Measurements from ENCODE around the gene CCDC89.
"Not testable (repeated sequence)": the region's sequence is repeated elsewhere in the genome, so short reads cannot be mapped to it uniquely, and the experiment has no call there.

The CCDC89 gene

DNA sequence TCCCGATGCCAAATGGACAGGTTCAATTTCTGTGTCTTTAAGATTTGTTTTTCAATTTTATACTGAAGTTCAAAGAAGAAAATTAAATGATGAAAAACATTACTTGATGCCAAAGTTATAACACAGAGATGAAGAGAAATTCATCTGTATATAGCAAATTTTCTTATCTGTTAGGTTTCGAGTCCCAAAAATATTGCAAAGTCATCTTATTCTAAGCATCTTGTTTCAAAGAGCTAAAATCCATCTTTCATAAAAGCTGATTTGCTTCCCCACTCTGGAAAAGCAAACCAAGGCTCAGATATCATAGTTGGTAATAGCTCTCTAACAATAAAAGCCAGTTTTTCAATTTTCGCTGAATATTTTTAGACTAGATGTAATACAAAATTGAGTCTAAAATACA lies 19.0 kb upstream of the CCDC89 start:
- peaks cover 9% of the 10 kb centered on the region for H3K4me1 Mint-ChIP-seq
- no peaks in the 10 kb centered on the region for H3K9me3 Mint-ChIP-seq
- no peak overlapping the region for H3K27ac Mint-ChIP-seq
- no peak for DNase-seq
- H3K27me3 Mint-ChIP-seq = no peaks in the 10 kb centered on the region
- no peak overlapping the region for H3K4me3 Mint-ChIP-seq
- ATAC-seq = no peak

DNA sequence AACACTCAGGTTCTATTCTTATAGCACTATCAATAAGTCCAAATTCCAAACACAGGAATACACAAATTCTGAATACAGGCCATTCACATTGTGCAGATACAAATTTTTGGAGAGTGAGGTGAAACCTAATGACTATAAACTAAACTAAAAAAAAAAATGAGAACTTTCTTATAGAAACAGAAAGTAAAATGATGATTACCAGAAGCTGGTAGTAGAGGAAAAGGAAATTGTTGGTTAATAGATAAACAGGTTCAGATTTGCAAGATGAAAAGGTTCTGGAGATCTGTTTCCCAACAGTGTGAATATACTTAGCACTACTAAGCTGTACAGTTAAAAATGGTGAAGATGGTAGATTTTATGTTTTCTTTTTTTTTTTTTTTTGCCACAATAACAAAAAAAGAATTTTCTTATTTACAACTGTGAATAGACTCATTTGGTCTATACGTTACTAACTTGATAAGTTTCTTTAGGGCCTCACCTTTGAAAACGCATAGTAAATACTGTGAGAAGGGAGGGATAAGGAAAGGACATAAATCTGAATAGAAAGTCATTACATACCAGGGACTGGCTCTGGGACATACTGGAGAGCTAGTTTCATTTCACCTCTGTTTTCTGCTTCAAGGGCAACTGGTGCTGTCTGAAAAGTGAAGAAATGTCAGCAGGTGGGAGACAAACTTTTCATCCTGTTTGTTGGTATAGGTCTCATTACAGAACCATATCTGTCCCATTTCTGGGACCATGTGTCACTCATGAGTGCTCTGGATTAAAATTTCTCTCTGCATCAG lies 14.2 kb upstream of the CCDC89 start:
- no peak for DNase-seq
- ATAC-seq = peak; percentile 75
- Mint-ChIP-seq H3K4me3 (peak overlapping the region; percentile 59 to 69), H3K4me1 (peaks cover 31% of the 10 kb centered on the region), H3K9me3 (no peaks in the 10 kb centered on the region), H3K27me3 (no peaks in the 10 kb centered on the region), H3K27ac (peak overlapping the region; percentile 86)

DNA sequence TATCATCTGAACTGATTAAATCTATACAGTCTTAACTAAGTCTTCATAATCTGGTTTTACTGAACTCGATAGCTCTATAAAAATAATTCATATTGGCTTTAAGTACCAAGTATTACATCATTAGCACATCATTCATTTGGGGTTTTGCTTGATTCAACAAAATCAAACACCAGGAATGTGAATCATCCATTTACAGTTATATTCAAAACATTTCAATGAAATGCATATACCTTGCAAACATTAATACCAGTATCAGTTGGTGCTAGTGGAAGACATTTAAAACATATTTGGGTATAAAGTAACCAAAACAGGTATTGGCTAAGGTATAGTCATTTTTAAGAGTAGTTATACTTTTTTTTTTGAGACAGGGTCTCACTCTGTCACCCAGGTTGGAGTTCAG lies 12.2 kb upstream of the CCDC89 start:
- peaks cover 31% of the 10 kb centered on the region for H3K4me1 Mint-ChIP-seq
- no peaks in the 10 kb centered on the region for H3K9me3 Mint-ChIP-seq
- DNase-seq = no peak
- peak; percentile 26 for ATAC-seq
- no peaks in the 10 kb centered on the region for H3K27me3 Mint-ChIP-seq
- H3K27ac Mint-ChIP-seq = peak overlapping the region in 1 of 2 donors; percentile 47
- H3K4me3 Mint-ChIP-seq = no peak overlapping the region

DNA sequence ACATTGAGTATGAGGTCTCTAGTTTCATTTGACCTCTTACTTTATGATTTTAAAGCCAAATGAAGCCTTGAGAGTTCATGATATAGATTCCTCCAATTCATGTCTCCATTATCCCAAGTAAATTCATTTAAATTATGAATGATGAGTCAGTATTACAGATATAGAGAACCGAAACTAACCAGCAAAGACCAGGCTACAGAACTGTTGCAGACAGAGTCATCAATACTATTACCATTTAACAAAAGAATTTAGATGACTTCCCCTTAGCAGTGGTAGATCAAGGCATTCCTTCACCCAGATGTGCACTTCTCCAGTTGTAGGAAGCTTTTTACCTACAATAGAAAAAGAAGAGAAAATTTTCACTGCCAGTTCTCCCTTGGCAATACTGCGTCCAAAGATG lies 11.8 kb upstream of the CCDC89 start:
- Mint-ChIP-seq H3K4me3 (no peak overlapping the region), H3K4me1 (peaks cover 31% of the 10 kb centered on the region), H3K27ac (peak overlapping the region in 1 of 2 donors; percentile 47), H3K27me3 (no peaks in the 10 kb centered on the region), H3K9me3 (no peaks in the 10 kb centered on the region)
- DNase-seq = no peak
- peak; percentile 63 for ATAC-seq

DNA sequence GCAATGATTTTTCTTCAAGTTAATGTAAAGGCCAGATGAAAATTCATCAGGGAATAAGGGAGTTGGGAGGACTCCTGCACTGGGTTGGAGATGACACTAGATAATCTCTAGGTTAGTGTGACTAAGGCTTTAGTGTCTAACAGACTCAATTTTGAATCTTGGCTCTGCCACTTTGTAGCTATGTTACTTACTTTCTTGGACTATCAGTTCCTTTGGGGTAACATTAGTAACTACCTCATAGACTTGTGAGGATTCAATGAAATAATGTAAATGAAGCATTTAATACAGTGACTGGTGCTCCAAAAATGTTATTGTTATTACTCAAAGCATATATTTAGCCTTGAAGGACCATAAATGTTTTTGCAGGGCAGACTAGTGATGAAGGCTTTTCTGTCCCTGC lies 9.6 kb upstream of the CCDC89 start:
- Mint-ChIP-seq H3K4me3 (no peak overlapping the region), H3K27ac (no peak overlapping the region), H3K27me3 (no peaks in the 10 kb centered on the region), H3K4me1 (peaks cover 28% of the 10 kb centered on the region), H3K9me3 (no peaks in the 10 kb centered on the region)
- ATAC-seq (no peak), DNase-seq (no peak)

DNA sequence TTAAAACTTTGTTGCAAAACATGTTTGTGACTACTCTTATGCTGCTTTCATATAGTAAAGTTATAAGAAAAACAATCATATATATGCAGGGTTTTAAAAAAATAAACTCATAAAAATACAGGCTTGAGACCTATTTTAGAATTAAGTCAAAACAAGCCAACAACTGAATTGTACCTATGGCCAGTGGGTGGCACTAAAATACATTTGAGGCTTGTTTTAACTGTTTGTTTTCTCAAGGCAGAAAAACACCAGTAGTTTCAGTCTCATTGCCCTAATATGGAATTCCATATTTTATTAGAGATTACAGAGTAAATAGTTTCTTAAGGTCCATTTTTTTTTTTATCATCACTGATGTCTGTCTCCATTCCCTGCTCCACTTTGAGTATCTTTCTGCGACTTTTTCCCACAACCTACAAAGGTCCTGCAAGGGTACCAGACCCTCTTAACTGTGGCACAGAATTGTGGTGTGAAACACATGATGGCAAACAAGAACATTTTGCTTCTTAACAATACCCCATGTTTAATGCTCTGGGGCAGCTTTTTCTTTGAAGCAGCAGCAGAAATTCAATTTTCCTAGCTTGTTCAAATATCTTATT lies 8.5 kb upstream of the CCDC89 start:
- Mint-ChIP-seq H3K27me3 (no peaks in the 10 kb centered on the region), H3K9me3 (no peaks in the 10 kb centered on the region), H3K4me1 (peaks cover 17% of the 10 kb centered on the region), H3K4me3 (no peak overlapping the region), H3K27ac (no peak overlapping the region)
- DNase-seq = no peak
- no peak for ATAC-seq

DNA sequence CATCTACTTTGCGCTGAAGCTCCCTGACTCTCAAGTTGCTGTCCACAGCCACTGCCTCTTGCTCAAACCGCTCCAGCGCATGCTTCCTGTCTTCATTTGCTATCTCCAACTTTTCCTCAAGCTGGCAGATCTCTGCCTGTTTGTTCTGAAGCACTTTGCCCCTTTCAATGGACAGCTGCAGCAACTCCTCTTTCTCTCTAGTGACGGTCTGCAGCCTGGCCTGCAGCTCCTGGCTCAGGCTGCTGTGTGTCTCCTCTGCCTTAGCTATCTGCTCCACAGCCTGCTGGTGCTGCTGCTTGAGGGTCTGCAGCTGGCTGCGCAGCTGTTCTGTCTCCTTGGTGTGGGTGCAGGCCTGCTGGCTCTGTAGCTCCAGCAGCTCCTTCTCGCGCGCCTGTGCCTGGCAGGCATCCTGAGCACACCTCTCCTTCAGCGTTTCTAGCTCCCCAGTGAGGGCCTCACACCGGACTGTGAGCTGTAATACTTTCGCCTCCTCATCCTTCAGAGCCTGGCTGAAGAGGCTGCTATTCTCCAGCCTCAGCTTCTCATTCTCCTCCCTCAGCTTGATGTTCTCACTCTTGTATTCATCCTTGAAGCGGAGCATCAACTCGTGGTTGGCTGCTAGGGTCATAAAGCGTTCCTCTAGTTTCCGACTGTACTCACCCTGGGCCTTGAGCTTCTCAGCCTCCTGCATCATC lies 723 bp downstream of the CCDC89 start:
- H3K27ac Mint-ChIP-seq = no peak overlapping the region
- no peak for DNase-seq
- no peak overlapping the region for H3K4me3 Mint-ChIP-seq
- ATAC-seq = no peak
- H3K4me1 Mint-ChIP-seq = peaks cover 24% of the 10 kb centered on the region
- H3K9me3 Mint-ChIP-seq = no peaks in the 10 kb centered on the region
- H3K27me3 Mint-ChIP-seq = peaks cover 9% of the 10 kb centered on the region

DNA sequence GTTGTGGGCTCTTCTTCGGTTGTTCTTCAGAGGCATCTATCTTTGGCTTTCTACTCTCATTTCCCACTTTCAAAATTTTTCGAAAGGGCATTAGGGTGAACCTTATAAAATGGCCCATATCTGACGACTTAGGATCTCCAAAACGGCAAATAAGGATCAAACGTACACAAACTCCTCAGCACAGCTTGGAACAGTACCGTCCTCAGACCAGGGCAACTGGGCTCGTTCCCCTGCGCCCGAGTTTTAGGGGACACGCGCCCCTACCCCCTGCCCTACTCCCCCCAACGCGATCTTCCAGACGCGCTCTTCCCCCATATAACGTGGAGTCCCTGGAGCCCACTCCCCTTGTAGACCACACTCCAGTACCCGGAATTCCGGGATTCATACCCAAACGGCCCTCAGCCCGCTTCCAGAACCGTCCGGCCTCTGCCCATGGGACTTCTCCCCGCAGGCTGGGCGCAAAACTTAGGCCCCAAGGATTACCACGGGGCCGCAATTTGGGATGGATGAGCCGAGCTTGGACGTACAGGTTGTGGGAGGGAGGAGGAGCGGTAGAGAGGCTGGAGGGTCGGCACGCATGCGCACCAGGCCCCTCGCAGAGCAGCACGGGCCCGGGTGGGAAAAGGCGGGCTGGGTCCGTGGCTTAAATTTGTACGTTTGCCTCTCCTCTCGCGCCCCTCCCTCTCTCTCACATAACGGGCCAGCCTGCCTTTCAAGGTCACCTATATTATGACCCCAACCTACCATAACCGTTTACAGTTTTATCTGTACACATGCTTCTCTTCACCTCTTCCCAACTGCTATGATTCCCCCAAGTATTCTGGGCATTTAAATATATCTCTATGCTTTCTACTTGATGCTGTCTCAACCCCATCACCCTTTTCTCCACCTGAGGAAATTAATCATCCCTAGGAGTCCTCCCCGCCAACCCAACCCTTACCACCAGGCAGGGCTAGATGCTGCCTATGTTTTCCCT lies 3.4 kb downstream of the CCDC89 start:
- H3K27me3 Mint-ChIP-seq = peaks cover 10% of the 10 kb centered on the region
- no peaks in the 10 kb centered on the region for H3K9me3 Mint-ChIP-seq
- peak; percentile 92 for ATAC-seq
- DNase-seq = peak; percentile 64 to 78
- peaks cover 24% of the 10 kb centered on the region for H3K4me1 Mint-ChIP-seq
- peak overlapping the region; percentile 80 to 84 for H3K4me3 Mint-ChIP-seq
- peak overlapping the region; percentile 95 to 97 for H3K27ac Mint-ChIP-seq

DNA sequence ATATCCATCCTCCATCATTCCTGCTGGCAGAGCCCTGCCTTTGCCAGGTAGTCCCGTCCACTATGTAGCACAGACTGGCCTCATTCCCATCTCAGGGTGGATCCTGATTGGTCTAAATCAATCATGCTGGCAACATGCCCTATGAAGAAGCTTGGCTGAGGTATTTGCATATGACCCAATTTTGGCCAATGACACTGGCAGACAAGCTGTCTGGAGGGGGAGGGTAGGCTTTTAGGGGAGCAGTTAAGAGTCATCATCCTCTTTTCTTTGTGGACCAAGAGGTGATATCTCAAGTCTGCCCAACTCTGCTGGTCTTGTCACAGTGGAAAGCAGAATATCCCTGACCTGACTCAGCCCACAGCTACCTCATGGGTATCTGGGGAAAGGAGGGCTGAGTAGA lies 5.1 kb downstream of the CCDC89 start:
- no peak overlapping the region for H3K27ac Mint-ChIP-seq
- DNase-seq = no peak
- peak; percentile 45 for ATAC-seq
- H3K4me3 Mint-ChIP-seq = no peak overlapping the region
- H3K4me1 Mint-ChIP-seq = peaks cover 24% of the 10 kb centered on the region
- no peaks in the 10 kb centered on the region for H3K9me3 Mint-ChIP-seq
- H3K27me3 Mint-ChIP-seq = peaks cover 10% of the 10 kb centered on the region

DNA sequence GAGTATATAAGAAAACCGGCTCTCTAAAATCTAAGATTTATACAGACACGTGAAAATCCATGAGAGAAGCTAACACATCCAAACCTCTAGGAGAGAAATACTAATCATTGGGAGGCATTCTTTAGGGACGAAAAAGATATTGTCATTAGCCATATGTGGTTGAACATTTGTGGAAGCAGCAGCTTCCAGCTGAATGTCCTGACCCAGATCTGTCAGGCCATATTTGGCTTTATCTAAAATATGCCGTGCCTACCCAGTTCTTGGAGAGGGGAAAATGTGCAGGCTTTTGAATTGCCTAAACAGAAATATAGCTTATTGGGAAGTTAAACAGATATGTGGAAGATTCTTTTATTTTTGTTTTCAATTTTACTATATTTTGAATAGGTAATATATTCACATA lies 6.4 kb downstream of the CCDC89 start:
- no peak for ATAC-seq
- Mint-ChIP-seq H3K27ac (no peak overlapping the region), H3K9me3 (no peaks in the 10 kb centered on the region), H3K4me1 (peaks cover 24% of the 10 kb centered on the region), H3K4me3 (no peak overlapping the region), H3K27me3 (peaks cover 10% of the 10 kb centered on the region)
- no peak for DNase-seq

DNA sequence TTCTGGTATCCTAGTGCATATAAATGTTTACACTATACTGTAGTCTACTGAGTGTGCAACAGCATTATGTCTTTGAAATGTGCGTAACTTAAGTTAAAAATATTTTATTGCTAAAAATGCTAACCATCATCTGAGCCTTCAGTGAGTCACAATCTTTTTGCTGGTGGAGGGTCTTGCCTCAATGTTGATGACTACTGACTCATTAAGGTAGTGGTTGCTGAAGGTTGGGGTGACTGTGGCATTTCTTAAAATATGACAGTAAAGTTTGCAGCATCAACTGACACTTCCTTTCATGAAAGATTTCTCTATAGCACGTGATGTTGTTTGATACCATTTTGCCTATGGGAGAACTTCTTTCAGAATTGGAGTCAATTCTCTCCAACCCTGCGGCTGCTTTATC lies 12.6 kb downstream of the CCDC89 start:
- peak; percentile 72 for ATAC-seq
- DNase-seq = no peak
- peaks cover 4 to 8% of the 10 kb centered on the region in 2 donors for H3K9me3 Mint-ChIP-seq

DNA sequence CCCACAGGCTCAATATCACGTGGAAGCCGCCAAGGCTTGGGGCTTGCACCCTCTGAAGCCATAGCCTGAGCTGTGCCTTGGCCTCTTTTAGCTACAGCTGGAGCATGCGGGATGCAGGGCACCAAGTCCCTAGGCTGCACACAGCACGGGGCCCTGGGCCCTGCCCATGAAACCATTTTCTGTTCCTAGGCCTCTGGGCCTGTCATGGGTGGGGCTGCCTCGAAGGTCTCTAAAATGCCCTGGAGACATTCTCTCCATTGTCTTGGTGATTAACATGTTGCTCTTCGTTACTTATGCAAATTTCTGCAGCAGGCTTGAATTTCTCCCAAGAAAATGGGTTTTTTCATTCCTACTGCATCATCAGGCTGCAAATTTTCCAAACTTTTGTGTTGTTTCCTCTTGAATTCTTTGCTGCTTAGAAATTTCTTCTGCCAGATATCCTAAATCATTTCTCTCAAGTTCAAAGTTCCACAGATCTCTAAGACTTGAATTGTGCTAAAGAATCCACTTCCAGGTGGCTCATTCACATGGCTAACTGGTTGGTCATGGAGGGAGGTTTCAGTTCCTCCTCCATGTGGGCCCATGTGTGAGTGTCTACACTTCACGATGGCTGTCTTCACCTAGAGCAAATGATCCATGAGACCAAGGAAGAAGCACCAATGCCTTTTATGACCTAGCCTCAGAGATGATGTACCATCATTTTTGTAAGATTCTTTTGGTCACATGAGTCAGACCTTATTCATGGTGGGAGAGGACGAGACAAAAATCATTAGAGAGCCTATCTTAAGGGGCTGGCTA lies 13.7 kb downstream of the CCDC89 start:
- no peaks in the 10 kb centered on the region for H3K27me3 Mint-ChIP-seq
- H3K4me1 Mint-ChIP-seq = no peaks in the 10 kb centered on the region
- no peak overlapping the region for H3K27ac Mint-ChIP-seq
- H3K9me3 Mint-ChIP-seq = peaks cover 4 to 8% of the 10 kb centered on the region in 2 donors
- DNase-seq (no peak), ATAC-seq (no peak)
- no peak overlapping the region for H3K4me3 Mint-ChIP-seq

More for the DNA sequence above, 12.6 kb downstream of the CCDC89 start:
- no peaks in the 10 kb centered on the region for H3K4me1 Mint-ChIP-seq
- no peaks in the 10 kb centered on the region for H3K27me3 Mint-ChIP-seq
- no peak overlapping the region for H3K27ac Mint-ChIP-seq
- no peak overlapping the region for H3K4me3 Mint-ChIP-seq

DNA sequence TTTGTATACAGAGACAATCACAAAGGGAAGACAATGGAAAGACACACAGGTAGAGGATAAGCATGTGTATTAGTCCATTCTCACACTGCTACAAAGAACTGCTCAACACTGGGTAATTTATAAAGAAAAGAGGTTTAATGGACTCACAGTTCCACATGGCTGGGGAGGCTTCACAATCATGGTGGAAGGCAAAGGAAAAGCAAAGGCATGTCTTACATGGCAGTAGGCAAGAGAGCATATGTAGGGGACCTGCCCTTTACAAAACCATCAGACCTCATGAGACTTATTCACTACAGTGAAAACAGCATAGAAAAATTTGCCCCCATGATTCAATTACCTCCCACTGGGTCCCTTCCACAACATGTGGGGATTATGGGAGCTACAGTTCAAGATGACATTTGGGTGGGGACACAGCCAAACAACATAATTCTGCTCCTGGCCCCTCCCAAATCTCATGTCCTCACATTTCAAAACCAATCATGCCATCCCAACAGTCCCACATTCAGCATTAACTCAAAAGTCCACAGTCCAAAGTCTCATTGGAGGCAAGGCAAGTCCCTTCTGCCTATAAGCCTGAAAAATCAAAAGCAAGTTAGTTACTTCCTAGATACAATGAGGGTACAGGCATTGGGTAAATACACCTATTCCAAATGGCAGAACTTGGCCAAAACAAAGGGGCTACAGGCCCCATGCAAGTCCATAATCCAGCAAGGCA lies 14.9 kb downstream of the CCDC89 start:
- not testable (repeated sequence) for H3K27me3 Mint-ChIP-seq, ATAC-seq, H3K4me3 Mint-ChIP-seq, DNase-seq, H3K9me3 Mint-ChIP-seq, H3K4me1 Mint-ChIP-seq, H3K27ac Mint-ChIP-seq

DNA sequence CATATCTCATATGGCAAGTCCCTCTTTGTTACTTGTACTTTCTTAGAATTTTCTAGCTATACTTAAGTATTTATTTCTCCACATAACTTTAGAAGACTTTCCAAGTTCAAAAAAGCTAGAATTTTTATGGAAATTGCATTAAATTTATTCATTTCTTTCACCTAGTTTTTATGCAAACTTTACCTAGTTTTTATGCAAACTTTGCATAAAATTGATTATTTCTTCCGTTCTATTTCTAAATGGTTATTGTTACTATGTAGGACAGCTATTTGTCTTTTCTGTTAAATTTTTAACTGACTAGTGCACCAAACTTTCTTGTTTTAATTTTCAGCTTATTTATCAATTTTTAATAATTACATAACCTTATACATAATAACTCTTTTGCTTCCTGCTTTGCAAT lies 17.8 kb downstream of the CCDC89 start:
- peaks cover 10% of the 10 kb centered on the region for H3K4me1 Mint-ChIP-seq
- ATAC-seq (no peak), DNase-seq (no peak)
- no peaks in the 10 kb centered on the region for H3K27me3 Mint-ChIP-seq
- H3K27ac Mint-ChIP-seq = no peak overlapping the region
- peaks cover 4 to 8% of the 10 kb centered on the region in 2 donors for H3K9me3 Mint-ChIP-seq
- H3K4me3 Mint-ChIP-seq = no peak overlapping the region
